Spleen (tissue), 7 donors: ENCODE measurements around the gene CYP2C18.
"Not testable (repeated sequence)": the region's sequence is repeated elsewhere in the genome, so short reads cannot be mapped to it uniquely, and the experiment has no call there.

Source experiments
- POLR2A ChIP-seq, 3 donors: fragments of 450-650 bp; IDR thresholded peaks; one replicate each; pipeline ENCODE4 v1.5.1; 2017; ENCODE audit warnings: antibody characterized with exemption in 3 of 3, mild to moderate bottlenecking in 1 of 3
- TF ChIP-seq, protein P1 (sequence below), 11 experiments: fragments of 200-600 bp in 7 of 11; fragments of 450-650 bp in 4 of 11; sonication (generic) in 4 of 11; IDR thresholded peaks in 8 of 11; conservative IDR thresholded peaks in 3 of 11; 1 replicate in 7 of 11; 2 replicates in 4 of 11; pipeline versions ENCODE4 v1.4.0 to v1.8.0; 2016 to 2021; ENCODE audit warnings: antibody characterized with exemption in 11 of 11, inconsistent platforms in 4 of 11, mild to moderate bottlenecking in 1 of 11
- donor health status: DM: no; HTN: no; CAD: no; lungs with moderate emphysema.
- donor health status: DM: no; HTN: no; CAD: no.
- donor health status: DM: no; HTN: no; CAD: no.

DNA sequence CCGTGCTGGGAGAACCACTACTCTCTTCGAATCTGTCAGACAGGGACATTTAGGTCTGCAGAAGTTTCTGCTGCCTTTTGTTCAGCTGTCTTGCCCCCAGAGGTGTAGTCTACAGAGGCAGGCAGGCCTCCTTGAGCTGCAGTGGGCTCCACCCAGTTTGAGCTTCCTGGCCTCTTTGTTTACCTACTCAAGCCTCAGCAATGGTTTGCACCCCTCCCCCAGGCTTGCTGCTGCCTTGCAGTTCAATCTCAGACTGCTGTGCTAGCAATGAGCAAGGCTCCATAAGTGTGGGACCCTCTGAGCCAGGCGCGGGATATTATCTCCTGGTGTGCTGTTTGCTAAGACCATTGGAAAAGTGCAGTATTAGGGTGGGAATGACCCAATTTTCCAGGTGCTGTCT, 20.5 kb upstream of the CYP2C18 start:
- TF ChIP-seq, protein P1, sequence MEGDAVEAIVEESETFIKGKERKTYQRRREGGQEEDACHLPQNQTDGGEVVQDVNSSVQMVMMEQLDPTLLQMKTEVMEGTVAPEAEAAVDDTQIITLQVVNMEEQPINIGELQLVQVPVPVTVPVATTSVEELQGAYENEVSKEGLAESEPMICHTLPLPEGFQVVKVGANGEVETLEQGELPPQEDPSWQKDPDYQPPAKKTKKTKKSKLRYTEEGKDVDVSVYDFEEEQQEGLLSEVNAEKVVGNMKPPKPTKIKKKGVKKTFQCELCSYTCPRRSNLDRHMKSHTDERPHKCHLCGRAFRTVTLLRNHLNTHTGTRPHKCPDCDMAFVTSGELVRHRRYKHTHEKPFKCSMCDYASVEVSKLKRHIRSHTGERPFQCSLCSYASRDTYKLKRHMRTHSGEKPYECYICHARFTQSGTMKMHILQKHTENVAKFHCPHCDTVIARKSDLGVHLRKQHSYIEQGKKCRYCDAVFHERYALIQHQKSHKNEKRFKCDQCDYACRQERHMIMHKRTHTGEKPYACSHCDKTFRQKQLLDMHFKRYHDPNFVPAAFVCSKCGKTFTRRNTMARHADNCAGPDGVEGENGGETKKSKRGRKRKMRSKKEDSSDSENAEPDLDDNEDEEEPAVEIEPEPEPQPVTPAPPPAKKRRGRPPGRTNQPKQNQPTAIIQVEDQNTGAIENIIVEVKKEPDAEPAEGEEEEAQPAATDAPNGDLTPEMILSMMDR (IDR thresholded peaks at IDR 0.05 in 8 of 11, conservative IDR thresholded peaks at IDR 0.05 in 3 of 11) = not testable (repeated sequence)
- not testable (repeated sequence) for TF ChIP-seq POLR2A (IDR thresholded peaks at IDR 0.05)
